Omental fat pad (tissue), 4 donors: ENCODE measurements around the gene ZNF341. TPM values are rescaled to one million over a fixed set of nuclear protein-coding genes. Genes with fewer than 3 reads are reported as not detected.

Experiments used
- ATAC-seq: fragments of 150-250 bp; one replicate; pipeline ENCODE4 v1.9.1; 2016; ENCODE audit warnings: mild to moderate bottlenecking, moderate library complexity; ENCODE audit not compliant: low FRiP score
- DNase-seq: peaks from one replicate; pipeline ENCODE4 v3.0.0-alpha.2; 2019; ENCODE audit warnings: low spot score
- total RNA-seq, 4 donors: library from RNA; depleted of rRNA; stranded (reverse); fragments of >200 nt; gene quantifications; one replicate each; pipeline ENCODE4 v1.1.0, GENCODE V29; 2016
- TF ChIP-seq, protein P1 (sequence below), 3 donors: fragments of 450-650 bp; IDR thresholded peaks; one replicate each; pipeline ENCODE4 v1.5.1; 2016 to 2017; ENCODE audit warnings: antibody characterized with exemption in 3 of 3, mild to moderate bottlenecking in 3 of 3, moderate library complexity in 2 of 3

Gene ZNF341
- total RNA-seq, 4 donors from 2014 or later = 1.6 to 2.3 (median 2.0) TPM

- DNase-seq = no peak
These were observed 96.6 kb downstream of the ZNF341 start for GRCh38 chr20:33828326-33828844.

GRCh38 chr20:33828967-33829560 is 97.3 kb downstream of the ZNF341 start:
- DNase-seq (no peak), ATAC-seq (no peak)
- TF ChIP-seq, protein P1, sequence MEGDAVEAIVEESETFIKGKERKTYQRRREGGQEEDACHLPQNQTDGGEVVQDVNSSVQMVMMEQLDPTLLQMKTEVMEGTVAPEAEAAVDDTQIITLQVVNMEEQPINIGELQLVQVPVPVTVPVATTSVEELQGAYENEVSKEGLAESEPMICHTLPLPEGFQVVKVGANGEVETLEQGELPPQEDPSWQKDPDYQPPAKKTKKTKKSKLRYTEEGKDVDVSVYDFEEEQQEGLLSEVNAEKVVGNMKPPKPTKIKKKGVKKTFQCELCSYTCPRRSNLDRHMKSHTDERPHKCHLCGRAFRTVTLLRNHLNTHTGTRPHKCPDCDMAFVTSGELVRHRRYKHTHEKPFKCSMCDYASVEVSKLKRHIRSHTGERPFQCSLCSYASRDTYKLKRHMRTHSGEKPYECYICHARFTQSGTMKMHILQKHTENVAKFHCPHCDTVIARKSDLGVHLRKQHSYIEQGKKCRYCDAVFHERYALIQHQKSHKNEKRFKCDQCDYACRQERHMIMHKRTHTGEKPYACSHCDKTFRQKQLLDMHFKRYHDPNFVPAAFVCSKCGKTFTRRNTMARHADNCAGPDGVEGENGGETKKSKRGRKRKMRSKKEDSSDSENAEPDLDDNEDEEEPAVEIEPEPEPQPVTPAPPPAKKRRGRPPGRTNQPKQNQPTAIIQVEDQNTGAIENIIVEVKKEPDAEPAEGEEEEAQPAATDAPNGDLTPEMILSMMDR (IDR thresholded peaks at IDR 0.05) = no peak

More at GRCh38 chr20:33828326-33828844, 96.6 kb downstream of the ZNF341 start:
- TF ChIP-seq, protein P1 (IDR thresholded peaks at IDR 0.05) = no peak
- no peak for ATAC-seq

- no peak for ATAC-seq
- TF ChIP-seq, protein P1 (IDR thresholded peaks at IDR 0.05) = no peak
- no peak for DNase-seq
These were observed 97.8 kb downstream of the ZNF341 start for GRCh38 chr20:33829636-33830035.

GRCh38 chr20:33830371-33830770 is 98.6 kb downstream of the ZNF341 start:
- ATAC-seq = no peak

GRCh38 chr20:33832103-33832804 is 100.5 kb downstream of the ZNF341 start:
- TF ChIP-seq, protein P1 (IDR thresholded peaks at IDR 0.05) = no peak
- DNase-seq = no peak
- ATAC-seq = no peak

More at GRCh38 chr20:33830371-33830770, 98.6 kb downstream of the ZNF341 start:
- TF ChIP-seq, protein P1 (IDR thresholded peaks at IDR 0.05) = no peak
- DNase-seq = no peak

- DNase-seq (no peak), ATAC-seq (no peak)
- TF ChIP-seq, protein P1 (IDR thresholded peaks at IDR 0.05) = no peak
These were observed 101.5 kb downstream of the ZNF341 start for GRCh38 chr20:33833333-33833732.
